Measurements from ENCODE around the gene HLA-DPB1.
"Not testable (repeated sequence)": the region's sequence is repeated elsewhere in the genome, so short reads cannot be mapped to it uniquely, and the experiment has no call there.

HLA-DPB1 gene

DNA sequence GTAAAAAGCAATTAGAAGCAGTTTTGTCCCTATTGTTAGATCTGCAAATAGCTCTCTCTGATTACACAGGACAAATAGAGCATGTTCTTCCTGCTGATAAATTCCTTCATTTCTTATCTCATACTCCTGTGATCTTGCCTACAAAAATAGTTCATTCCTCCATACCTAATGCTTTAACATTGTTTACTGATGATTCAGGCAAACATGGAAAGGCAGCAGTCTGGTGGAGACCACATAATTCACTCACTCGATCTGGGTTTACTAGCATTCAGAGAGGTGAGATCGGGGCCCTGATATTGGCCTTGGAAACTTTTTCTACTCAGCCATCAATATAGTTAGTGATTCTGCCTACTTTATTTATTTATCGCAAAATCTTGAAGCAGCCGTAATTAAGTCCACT, 22.6 kb upstream of the HLA-DPB1 start:
- no peak overlapping the region for H3K9ac ChIP-seq (ENCODE audit: low read depth, low read length)
- H3K9me3 ChIP-seq (ENCODE audit: insufficient read depth, low read depth, low read length): no peaks in the 10 kb centered on the region
- H3K27ac ChIP-seq (ENCODE audit: low read depth, low read length): no peak overlapping the region
- no peaks in the 10 kb centered on the region for H3K36me3 ChIP-seq (ENCODE audit: insufficient read depth, low read length)
- peaks cover 28% of the 10 kb centered on the region for H3K4me1 ChIP-seq (ENCODE audit: insufficient read depth, low read length)
- 51% methylated on average over 4 of the region's 4 CpGs for WGBS
- no peak overlapping the region for H3K4me3 ChIP-seq (ENCODE audit: low read length)
- H3K27me3 ChIP-seq (ENCODE audit: insufficient read depth, low read length): no peaks in the 10 kb centered on the region

DNA sequence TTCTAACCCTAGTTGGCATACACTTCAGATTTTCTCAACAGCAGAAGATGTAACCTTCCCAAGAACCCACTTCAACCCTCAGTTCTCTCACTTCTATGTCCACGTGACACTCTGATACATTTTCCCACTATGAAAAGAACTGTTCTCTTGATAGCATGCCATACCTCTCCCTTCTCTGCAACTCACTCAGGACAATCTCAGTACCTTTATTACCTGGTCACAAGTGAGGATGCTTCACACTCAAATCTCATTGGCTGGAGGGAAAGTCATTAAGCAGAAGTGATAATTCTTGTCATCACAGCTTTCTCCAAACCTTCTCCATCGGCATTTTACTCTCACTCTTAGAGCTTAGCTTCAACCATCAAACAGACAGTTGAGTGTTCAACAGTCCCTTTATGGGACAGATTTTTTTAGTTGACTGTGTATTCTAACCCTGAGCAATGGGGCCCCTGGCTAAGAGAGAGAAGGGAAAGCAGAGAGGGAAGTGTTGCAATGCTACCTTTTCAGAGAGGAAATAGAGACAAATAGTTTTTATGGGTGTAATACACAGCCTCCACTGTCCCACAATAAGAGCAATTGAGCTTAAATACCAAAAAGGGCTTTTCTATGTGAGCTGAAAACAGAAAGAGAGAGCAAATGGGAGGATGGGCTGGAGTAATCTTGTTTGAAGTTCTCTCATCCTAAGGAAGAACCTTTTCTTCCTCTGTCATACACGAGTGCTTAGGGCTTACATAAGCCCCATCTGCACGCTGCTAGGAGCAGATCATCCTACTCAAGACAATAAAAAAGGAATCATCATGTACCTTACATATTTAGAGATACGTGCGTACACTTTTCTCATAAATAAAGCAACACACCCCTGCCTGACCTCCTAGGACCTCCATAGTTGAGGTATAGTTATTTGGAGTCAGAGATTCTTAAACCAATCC, 18.3 kb upstream of the HLA-DPB1 start:
- WGBS: 83% methylated on average over 6 of the region's 6 CpGs
- Histone ChIP-seq H3K4me3 (ENCODE audit: low read length) (no peak overlapping the region), H3K27ac (ENCODE audit: low read depth, low read length) (no peak overlapping the region), H3K9me3 (ENCODE audit: insufficient read depth, low read depth, low read length) (no peaks in the 10 kb centered on the region), H3K4me1 (ENCODE audit: insufficient read depth, low read length) (peaks cover 7% of the 10 kb centered on the region; the same call in 1 of the 2 replicates), H3K36me3 (ENCODE audit: insufficient read depth, low read length) (no peaks in the 10 kb centered on the region), H3K9ac (ENCODE audit: low read depth, low read length) (no peak overlapping the region), H3K27me3 (ENCODE audit: insufficient read depth, low read length) (no peaks in the 10 kb centered on the region)

DNA sequence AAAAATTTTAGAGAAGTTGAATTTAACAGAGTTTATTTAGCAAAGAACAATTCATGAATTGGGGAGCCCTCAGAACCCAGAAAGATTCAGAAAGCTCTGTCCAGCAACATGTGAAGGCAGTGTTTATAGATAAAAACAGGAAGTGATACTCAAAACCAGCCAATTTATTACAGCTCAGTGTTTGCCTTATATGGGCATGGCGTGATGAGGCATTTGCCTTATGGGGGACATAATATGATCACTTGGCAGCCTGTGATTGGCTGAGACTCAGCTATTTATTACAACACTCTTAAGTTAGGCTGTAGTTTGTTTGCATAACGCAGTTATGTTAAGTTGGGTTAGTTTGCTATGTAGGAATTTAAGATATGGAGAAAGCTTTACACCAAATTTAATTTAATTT, 13.8 kb upstream of the HLA-DPB1 start:
- Histone ChIP-seq H3K9ac (ENCODE audit: low read depth, low read length) (no peak overlapping the region), H3K4me1 (ENCODE audit: insufficient read depth, low read length) (no peaks in the 10 kb centered on the region), H3K27ac (ENCODE audit: low read depth, low read length) (no peak overlapping the region), H3K9me3 (ENCODE audit: insufficient read depth, low read depth, low read length) (no peaks in the 10 kb centered on the region), H3K27me3 (ENCODE audit: insufficient read depth, low read length) (no peaks in the 10 kb centered on the region), H3K4me3 (ENCODE audit: low read length) (no peak overlapping the region), H3K36me3 (ENCODE audit: insufficient read depth, low read length) (no peaks in the 10 kb centered on the region)
- 90% methylated on average over 1 of the region's 2 CpGs for WGBS

DNA sequence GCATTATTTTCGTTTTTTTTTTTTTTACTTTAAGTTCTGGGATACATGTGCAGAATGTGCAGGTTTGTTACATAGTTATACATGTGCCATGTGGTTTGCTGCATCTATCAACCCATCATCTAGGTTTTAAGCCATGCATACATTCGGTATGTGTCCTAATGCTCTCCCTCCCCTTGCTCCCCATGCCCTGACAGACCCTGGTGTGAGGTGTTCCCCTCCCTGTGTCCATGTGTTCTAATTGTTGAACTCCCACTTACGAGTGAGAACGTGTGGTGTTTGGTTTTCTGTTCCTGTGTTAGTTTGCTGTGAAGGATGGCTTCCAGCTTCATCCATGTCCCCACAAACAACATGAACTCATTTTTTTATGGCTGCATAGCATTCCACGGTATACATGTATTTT, 12.4 kb upstream of the HLA-DPB1 start:
- not testable (repeated sequence) for H3K27me3 ChIP-seq (ENCODE audit: insufficient read depth, low read length); H3K4me1 ChIP-seq (ENCODE audit: insufficient read depth, low read length); H3K27ac ChIP-seq (ENCODE audit: low read depth, low read length); H3K9me3 ChIP-seq (ENCODE audit: insufficient read depth, low read depth, low read length); H3K9ac ChIP-seq (ENCODE audit: low read depth, low read length); H3K36me3 ChIP-seq (ENCODE audit: insufficient read depth, low read length); H3K4me3 ChIP-seq (ENCODE audit: low read length)
- WGBS: 94% methylated on average over 4 of the region's 5 CpGs

DNA sequence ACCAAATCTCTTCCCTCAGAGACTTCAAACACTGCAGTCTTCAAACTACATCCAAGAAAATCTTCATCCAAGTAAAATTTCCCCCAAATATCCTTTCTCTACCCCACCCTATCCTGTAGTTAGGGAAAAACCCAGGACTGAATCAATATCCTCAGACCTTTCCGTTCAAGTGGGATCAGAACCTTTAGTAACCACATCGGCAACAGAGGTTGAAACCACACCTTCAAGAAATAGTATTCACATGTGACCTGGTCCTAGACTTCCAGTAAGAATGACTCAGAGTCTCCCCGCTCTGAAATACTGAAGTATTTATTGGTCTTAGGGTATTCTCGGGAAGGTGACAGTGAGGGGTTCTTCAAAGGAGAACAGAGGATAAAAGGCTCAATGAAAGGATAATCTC, 11.1 kb upstream of the HLA-DPB1 start:
- H3K36me3 ChIP-seq (ENCODE audit: insufficient read depth, low read length): no peaks in the 10 kb centered on the region

DNA sequence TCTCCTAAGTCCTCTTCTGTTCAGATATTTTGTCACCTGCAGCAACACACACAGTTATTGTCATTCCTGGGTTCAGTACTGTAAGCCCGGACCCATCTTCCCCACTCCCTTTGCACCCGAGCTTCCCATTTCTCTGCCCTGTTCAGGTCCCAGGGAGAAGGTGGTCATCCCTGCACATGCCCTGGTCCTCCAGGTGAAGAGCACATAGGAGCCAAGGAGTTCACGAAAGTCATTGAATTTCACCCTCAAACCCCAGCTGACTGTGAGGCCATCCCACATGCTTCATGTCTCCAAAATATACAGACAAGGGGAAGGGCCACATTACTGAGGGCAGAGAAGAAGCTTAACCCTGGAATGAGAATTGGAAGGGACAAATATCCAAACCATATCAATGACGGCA, 10.5 kb upstream of the HLA-DPB1 start:
- no peak overlapping the region for H3K27ac ChIP-seq (ENCODE audit: low read depth, low read length)
- no peak overlapping the region for H3K4me3 ChIP-seq (ENCODE audit: low read length)
- H3K9me3 ChIP-seq (ENCODE audit: insufficient read depth, low read depth, low read length): no peaks in the 10 kb centered on the region
- no peaks in the 10 kb centered on the region for H3K36me3 ChIP-seq (ENCODE audit: insufficient read depth, low read length)
- H3K9ac ChIP-seq (ENCODE audit: low read depth, low read length): no peak overlapping the region
- H3K27me3 ChIP-seq (ENCODE audit: insufficient read depth, low read length): no peaks in the 10 kb centered on the region
- WGBS: 85% methylated on average over 4 of the region's 4 CpGs
- H3K4me1 ChIP-seq (ENCODE audit: insufficient read depth, low read length): no peaks in the 10 kb centered on the region

More for the DNA sequence above, 11.1 kb upstream of the HLA-DPB1 start:
- H3K9ac ChIP-seq (ENCODE audit: low read depth, low read length): no peak overlapping the region
- H3K4me3 ChIP-seq (ENCODE audit: low read length): no peak overlapping the region
- no peaks in the 10 kb centered on the region for H3K27me3 ChIP-seq (ENCODE audit: insufficient read depth, low read length)
- H3K27ac ChIP-seq (ENCODE audit: low read depth, low read length): no peak overlapping the region
- no peaks in the 10 kb centered on the region for H3K9me3 ChIP-seq (ENCODE audit: insufficient read depth, low read depth, low read length)
- 88% methylated on average over 4 of the region's 4 CpGs for WGBS
- no peaks in the 10 kb centered on the region for H3K4me1 ChIP-seq (ENCODE audit: insufficient read depth, low read length)

DNA sequence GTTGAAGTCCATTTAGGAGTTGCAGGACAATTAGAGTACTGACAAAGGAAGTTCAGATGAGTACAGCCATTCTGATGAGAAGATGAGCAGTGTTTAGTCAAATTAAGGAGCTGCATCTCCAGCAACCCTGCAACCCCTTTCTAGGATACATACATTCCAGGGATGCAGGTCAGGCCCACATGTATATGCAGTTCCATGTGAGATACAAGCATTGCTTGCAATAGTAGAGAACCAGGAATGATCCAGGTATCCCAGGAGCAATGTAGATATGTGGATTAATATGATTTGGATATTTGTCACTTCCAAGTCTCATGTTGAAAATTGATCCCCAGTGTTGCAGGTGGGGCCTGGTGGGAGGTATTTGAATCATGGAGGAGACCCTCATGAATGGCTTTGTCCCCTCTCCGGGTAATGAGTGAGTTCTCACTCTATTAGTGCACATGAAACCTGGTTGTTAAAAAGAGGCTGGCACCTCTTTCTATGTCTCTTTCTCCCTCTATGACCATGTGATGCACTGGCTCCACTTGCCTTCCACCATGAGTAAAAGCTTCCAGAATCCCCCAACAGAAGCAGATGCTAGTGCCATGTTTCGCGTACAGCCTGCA, 8.8 kb upstream of the HLA-DPB1 start:
- no peaks in the 10 kb centered on the region for H3K36me3 ChIP-seq (ENCODE audit: insufficient read depth, low read length)
- no peak overlapping the region for H3K27ac ChIP-seq (ENCODE audit: low read depth, low read length)
- 93% methylated on average over 3 of the region's 3 CpGs for WGBS
- H3K9me3 ChIP-seq (ENCODE audit: insufficient read depth, low read depth, low read length): no peaks in the 10 kb centered on the region
- H3K27me3 ChIP-seq (ENCODE audit: insufficient read depth, low read length): no peaks in the 10 kb centered on the region
- H3K9ac ChIP-seq (ENCODE audit: low read depth, low read length): no peak overlapping the region
- H3K4me1 ChIP-seq (ENCODE audit: insufficient read depth, low read length): no peaks in the 10 kb centered on the region
- H3K4me3 ChIP-seq (ENCODE audit: low read length): no peak overlapping the region

DNA sequence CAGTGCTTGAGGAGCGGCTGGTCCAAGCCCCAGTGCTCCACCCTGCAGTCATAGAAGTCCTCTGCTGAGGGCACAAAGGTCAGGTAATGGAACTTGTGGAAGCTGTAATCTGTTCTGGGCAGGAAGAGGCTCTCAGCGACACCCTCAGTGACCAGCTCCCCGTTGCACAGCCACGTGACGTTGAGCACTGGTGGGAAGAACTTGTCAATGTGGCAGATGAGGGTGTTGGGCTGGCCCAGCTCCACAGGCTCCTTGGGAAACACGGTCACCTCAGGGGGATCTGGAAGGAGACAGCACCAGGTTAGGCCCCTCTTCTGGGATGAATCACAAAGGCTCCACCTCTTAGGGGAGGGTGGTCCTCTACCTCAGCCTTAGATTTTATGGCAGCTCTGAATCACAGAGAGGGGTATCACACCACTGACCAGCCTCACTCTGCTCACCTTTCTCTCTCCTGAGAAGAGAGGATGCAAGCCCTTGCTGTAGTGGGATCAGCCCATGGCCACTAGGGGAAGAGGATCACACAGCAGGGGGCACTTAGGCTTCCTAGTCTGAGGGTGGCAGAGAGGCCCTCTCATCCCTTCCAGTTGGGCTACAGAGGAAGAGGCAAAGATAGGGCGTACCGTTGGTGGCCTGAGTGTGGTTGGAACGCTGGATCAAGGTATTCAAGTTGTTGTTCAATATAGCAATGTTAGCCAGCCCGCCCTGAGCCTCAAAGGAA, 6.6 kb upstream of the HLA-DPB1 start:
- Histone ChIP-seq H3K4me3 (ENCODE audit: low read length) (no peak overlapping the region), H3K27ac (ENCODE audit: low read depth, low read length) (no peak overlapping the region), H3K4me1 (ENCODE audit: insufficient read depth, low read length) (no peaks in the 10 kb centered on the region), H3K27me3 (ENCODE audit: insufficient read depth, low read length) (no peaks in the 10 kb centered on the region), H3K36me3 (ENCODE audit: insufficient read depth, low read length) (no peaks in the 10 kb centered on the region), H3K9ac (ENCODE audit: low read depth, low read length) (no peak overlapping the region), H3K9me3 (ENCODE audit: insufficient read depth, low read depth, low read length) (no peaks in the 10 kb centered on the region)
- 93% methylated on average over 10 of the region's 10 CpGs for WGBS

DNA sequence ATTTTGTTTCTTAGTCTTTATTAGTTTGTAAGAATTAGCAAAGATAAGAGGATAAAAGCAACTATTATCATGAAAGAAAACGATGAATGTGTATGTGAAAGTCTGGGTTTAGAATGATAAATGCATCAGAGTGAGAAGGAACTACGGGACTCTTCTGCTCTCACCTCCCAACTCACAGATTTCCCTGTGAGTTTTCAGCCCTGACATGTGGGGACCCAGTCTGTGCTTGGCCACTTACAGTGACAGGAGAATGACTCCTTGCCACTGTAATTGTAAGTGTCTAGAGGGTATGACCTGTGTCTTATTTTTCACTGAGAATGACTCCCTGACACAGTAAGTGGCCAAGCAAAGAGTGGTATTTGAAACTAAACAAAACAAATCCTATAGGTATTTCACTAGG, 4.9 kb upstream of the HLA-DPB1 start:
- Histone ChIP-seq H3K27ac (ENCODE audit: low read depth, low read length) (no peak overlapping the region), H3K27me3 (ENCODE audit: insufficient read depth, low read length) (no peaks in the 10 kb centered on the region), H3K9ac (ENCODE audit: low read depth, low read length) (no peak overlapping the region), H3K4me1 (ENCODE audit: insufficient read depth, low read length) (no peaks in the 10 kb centered on the region), H3K36me3 (ENCODE audit: insufficient read depth, low read length) (no peaks in the 10 kb centered on the region), H3K4me3 (ENCODE audit: low read length) (no peak overlapping the region), H3K9me3 (ENCODE audit: insufficient read depth, low read depth, low read length) (no peaks in the 10 kb centered on the region)
- WGBS: 92% methylated on average over 1 of the region's 2 CpGs

DNA sequence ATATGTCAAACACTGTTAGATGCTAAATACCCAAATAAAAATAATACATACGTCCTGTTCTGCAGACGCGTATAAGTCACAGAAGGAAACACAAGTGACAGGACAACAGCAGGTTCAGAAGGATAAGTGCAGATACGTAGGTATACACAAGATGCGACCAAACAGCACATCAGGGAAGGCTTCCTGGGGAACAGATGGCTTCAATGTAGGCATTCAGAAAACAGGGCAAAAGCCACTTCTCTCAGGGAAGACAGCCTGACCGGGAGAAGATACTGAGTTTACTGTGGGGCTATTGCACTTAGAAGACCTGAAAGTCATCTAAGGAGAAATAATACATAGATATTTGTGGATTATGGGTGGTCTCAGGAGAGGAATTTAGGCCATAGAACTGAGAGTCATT, 4.2 kb upstream of the HLA-DPB1 start:
- H3K27me3 ChIP-seq (ENCODE audit: insufficient read depth, low read length): no peaks in the 10 kb centered on the region
- H3K4me3 ChIP-seq (ENCODE audit: low read length): no peak overlapping the region
- 93% methylated on average over 6 of the region's 6 CpGs for WGBS
- no peaks in the 10 kb centered on the region for H3K36me3 ChIP-seq (ENCODE audit: insufficient read depth, low read length)
- H3K4me1 ChIP-seq (ENCODE audit: insufficient read depth, low read length): no peaks in the 10 kb centered on the region
- no peaks in the 10 kb centered on the region for H3K9me3 ChIP-seq (ENCODE audit: insufficient read depth, low read depth, low read length)
- H3K9ac ChIP-seq (ENCODE audit: low read depth, low read length): no peak overlapping the region
- H3K27ac ChIP-seq (ENCODE audit: low read depth, low read length): no peak overlapping the region

DNA sequence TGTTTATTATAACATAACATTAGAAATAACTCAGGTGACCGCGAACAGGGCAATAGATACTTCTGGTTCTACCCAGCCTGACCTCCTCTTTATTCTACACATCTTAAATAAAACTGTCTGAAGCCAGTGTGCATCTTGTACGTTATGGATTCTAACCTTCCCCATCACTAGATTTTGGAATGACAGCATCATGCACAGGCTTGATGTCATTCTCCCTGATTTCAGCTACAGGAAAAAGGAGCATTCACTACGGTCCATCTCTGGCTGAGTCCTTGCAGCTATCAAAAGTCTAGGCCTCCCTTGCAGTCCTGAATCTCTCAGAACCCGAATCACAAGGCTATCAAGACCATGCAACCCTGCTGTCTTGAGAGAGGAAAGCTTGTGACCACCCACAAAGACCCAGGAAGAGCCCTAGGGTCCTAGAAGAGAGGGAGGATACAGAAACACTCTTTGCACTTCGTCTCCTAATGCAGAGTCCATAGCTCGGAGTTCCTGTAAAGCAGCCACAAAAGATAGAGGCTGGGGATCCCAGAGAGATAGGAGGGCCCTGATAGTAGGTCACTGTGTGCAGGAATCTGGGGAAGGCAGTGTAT, 3.2 kb upstream of the HLA-DPB1 start:
- Histone ChIP-seq H3K4me1 (ENCODE audit: insufficient read depth, low read length) (no peaks in the 10 kb centered on the region), H3K36me3 (ENCODE audit: insufficient read depth, low read length) (no peaks in the 10 kb centered on the region), H3K4me3 (ENCODE audit: low read length) (no peak overlapping the region), H3K27ac (ENCODE audit: low read depth, low read length) (no peak overlapping the region), H3K27me3 (ENCODE audit: insufficient read depth, low read length) (no peaks in the 10 kb centered on the region), H3K9ac (ENCODE audit: low read depth, low read length) (no peak overlapping the region), H3K9me3 (ENCODE audit: insufficient read depth, low read depth, low read length) (no peaks in the 10 kb centered on the region)
- 92% methylated on average over 7 of the region's 7 CpGs for WGBS

Measured in HUES64 (cell line).